ENCODE data around the gene CTNND2. TPM values are rescaled to one million over a fixed set of nuclear protein-coding genes. Genes with fewer than 3 reads are reported as not detected.

CTNND2 gene
- total and polyA plus RNA-seq, 10 donors, result 0.93 to 51.0 (median 21.5) TPM

DNA sequence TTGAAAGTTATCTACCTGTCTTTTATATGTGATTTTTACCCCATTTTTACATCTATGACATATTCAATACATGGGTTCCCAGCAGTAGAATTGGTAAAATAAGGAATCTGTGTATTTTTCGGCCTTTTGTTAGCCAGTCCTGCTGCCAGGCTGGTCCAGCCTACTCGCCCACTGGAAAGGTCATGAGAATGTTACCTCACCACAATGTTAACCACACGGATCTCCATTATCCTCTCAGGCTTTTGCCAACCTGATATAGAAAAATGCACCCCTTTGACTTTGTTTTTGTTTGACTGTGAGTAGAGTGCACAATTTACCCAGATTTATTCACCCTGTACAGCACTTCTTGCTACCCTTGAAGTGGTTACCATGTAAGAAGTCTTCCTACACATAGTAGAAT lies 167.2 kb downstream of the CTNND2 start:
- 81 to 90% (median 87%) methylated on average over 3 of the region's 3 CpGs for WGBS, 5 donors
- TF ChIP-seq, protein P1, sequence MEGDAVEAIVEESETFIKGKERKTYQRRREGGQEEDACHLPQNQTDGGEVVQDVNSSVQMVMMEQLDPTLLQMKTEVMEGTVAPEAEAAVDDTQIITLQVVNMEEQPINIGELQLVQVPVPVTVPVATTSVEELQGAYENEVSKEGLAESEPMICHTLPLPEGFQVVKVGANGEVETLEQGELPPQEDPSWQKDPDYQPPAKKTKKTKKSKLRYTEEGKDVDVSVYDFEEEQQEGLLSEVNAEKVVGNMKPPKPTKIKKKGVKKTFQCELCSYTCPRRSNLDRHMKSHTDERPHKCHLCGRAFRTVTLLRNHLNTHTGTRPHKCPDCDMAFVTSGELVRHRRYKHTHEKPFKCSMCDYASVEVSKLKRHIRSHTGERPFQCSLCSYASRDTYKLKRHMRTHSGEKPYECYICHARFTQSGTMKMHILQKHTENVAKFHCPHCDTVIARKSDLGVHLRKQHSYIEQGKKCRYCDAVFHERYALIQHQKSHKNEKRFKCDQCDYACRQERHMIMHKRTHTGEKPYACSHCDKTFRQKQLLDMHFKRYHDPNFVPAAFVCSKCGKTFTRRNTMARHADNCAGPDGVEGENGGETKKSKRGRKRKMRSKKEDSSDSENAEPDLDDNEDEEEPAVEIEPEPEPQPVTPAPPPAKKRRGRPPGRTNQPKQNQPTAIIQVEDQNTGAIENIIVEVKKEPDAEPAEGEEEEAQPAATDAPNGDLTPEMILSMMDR (IDR thresholded peaks at IDR 0.05 in 8 of 11, conservative IDR thresholded peaks at IDR 0.05 in 3 of 11), result no peak
- TF ChIP-seq POLR2A (IDR thresholded peaks at IDR 0.05), result no peak
- no peak for TF ChIP-seq POLR2AphosphoS5 (IDR thresholded peaks at IDR 0.05)
- no peak overlapping the region for H3K27ac ChIP-seq
- intact Hi-C loops (cut with DNase I; ENCODE audit: low total_unique reads), result no loop called here
- H3K36me3 ChIP-seq, result no peaks in the 10 kb centered on the region
- H3K4me1 ChIP-seq, result no peaks in the 10 kb centered on the region
- H3K27me3 ChIP-seq (replicated peaks in 1 of 7), result no peaks in the 10 kb centered on the region
- DNase-seq, result no peak
- no peak overlapping the region for H3K4me3 ChIP-seq
- H3K9me3 ChIP-seq, result peaks cover 0 to 24% (median 3%) of the 10 kb centered on the region in 8 donors

- no peak for DNase-seq
- Histone ChIP-seq H3K36me3 (no peaks in the 10 kb centered on the region), H3K4me3 (no peak overlapping the region), H3K27me3 (replicated peaks in 1 of 7) (no peaks in the 10 kb centered on the region), H3K9me3 (peaks cover 0 to 9% (median 0%) of the 10 kb centered on the region in 8 donors), H3K4me1 (no peaks in the 10 kb centered on the region), H3K27ac (no peak overlapping the region)
- intact Hi-C loops (cut with DNase I; ENCODE audit: low total_unique reads), result no loop called here
- 84 to 89% (median 88%) methylated on average over 1 of the region's 1 CpG for WGBS, 5 donors
- no peak for TF ChIP-seq POLR2A (IDR thresholded peaks at IDR 0.05)
- TF ChIP-seq POLR2AphosphoS5 (IDR thresholded peaks at IDR 0.05), result no peak
- TF ChIP-seq, protein P1 (IDR thresholded peaks at IDR 0.05 in 8 of 11, conservative IDR thresholded peaks at IDR 0.05 in 3 of 11), result no peak
These were observed 169.9 kb downstream of the CTNND2 start for GRCh38 chr5:11734369-11734768.

GRCh38 chr5:11733840-11734192 lies 170.4 kb downstream of the CTNND2 start:
- H3K4me1 ChIP-seq, result no peaks in the 10 kb centered on the region
- TF ChIP-seq POLR2AphosphoS5 (IDR thresholded peaks at IDR 0.05) (no peak), POLR2A (IDR thresholded peaks at IDR 0.05) (no peak)
- TF ChIP-seq, protein P1 (IDR thresholded peaks at IDR 0.05 in 8 of 11, conservative IDR thresholded peaks at IDR 0.05 in 3 of 11), result no peak
- peaks cover 0 to 4% (median 0%) of the 10 kb centered on the region in 8 donors for H3K9me3 ChIP-seq
- H3K4me3 ChIP-seq, result no peak overlapping the region
- DNase-seq, result no peak
- H3K27ac ChIP-seq, result no peak overlapping the region
- intact Hi-C loops (cut with DNase I; ENCODE audit: low total_unique reads), result no loop called here
- WGBS, 5 donors, result 78 to 95% (median 91%) methylated on average over 4 of the region's 4 CpGs
- H3K36me3 ChIP-seq, result no peaks in the 10 kb centered on the region
- H3K27me3 ChIP-seq (replicated peaks in 1 of 7), result no peaks in the 10 kb centered on the region

GRCh38 chr5:11733185-11733839 lies 170.9 kb downstream of the CTNND2 start:
- WGBS, 5 donors, result 62 to 93% (median 83%) methylated on average over 2 of the region's 2 CpGs
- Histone ChIP-seq H3K27me3 (replicated peaks in 1 of 7) (no peaks in the 10 kb centered on the region), H3K36me3 (no peaks in the 10 kb centered on the region), H3K4me1 (no peaks in the 10 kb centered on the region), H3K9me3 (peaks cover 0 to 4% (median 0%) of the 10 kb centered on the region in 8 donors), H3K27ac (no peak overlapping the region), H3K4me3 (no peak overlapping the region)
- intact Hi-C loops (cut with DNase I; ENCODE audit: low total_unique reads), result no loop called here
- TF ChIP-seq POLR2A (IDR thresholded peaks at IDR 0.05) (no peak), POLR2AphosphoS5 (IDR thresholded peaks at IDR 0.05) (no peak)
- TF ChIP-seq, protein P1 (IDR thresholded peaks at IDR 0.05 in 8 of 11, conservative IDR thresholded peaks at IDR 0.05 in 3 of 11), result no peak
- no peak for DNase-seq
